Brain microvascular endothelial cell (primary cell): ENCODE measurements around the gene WDR72.

ENCODE experiments used
- DNase-seq: peaks from one replicate; pipeline ENCODE4 v3.0.0-alpha.2; 2020
- H3K27ac ChIP-seq: fragments of 250-450 bp; sonication (Bioruptor Pico); 2 replicates; pipeline ENCODE4 v1.5.1; 2020; ENCODE audit warnings: mild to moderate bottlenecking, moderate library complexity
- H3K27me3 ChIP-seq: fragments of 250-450 bp; sonication (Bioruptor Pico); replicated peaks from 2 replicates; pipeline ENCODE4 v1.5.1; 2020; ENCODE audit warnings: mild to moderate bottlenecking
- H3K36me3 ChIP-seq: fragments of 250-450 bp; sonication (Bioruptor Pico); replicated peaks from 2 replicates; pipeline ENCODE4 v1.5.1; 2020; ENCODE audit warnings: mild to moderate bottlenecking
- H3K4me3 ChIP-seq: 2 replicates; pipeline ENCODE4 v1.5.1; 2011; ENCODE audit warnings: low read depth, mild to moderate bottlenecking, control low read depth, low read length, moderate library complexity
- in situ Hi-C: cut with HindIII; loops from 2 replicates; pipeline ENCODE4 v1.10.0; 2017; ENCODE audit warnings: low sequenced_read_pairs, low pct_ligation_motif_present
- TF ChIP-seq, protein P1 (sequence below): IDR thresholded peaks from 2 replicates; pipeline ENCODE4 v1.5.1; 2011; ENCODE audit warnings: low read depth, mild to moderate bottlenecking, moderate library complexity, low read length, control low read depth, inconsistent platforms; ENCODE audit errors: missing control alignments

Gene WDR72

DNA sequence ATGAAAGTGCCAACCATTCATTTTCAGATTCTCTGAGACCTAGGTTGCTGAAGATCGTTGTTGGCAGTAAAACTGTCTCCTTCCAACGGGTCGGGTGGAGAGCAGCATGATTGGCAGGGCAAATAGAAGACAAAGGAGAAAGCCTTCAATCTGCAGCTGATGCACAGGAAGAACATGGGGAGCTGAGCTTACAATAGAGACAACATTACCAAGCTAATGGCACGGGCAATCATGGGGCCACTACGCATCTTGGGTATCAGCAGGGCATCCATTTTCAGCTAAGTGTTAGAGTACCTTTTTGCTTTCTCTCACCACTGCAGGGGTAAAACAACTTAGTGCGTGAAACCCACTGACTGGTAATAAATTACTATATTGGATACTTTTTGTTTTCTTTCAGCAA lies 114.8 kb downstream of the WDR72 start:
- Histone ChIP-seq H3K27ac (no peak overlapping the region), H3K4me3 (no peak overlapping the region), H3K36me3 (no peaks in the 10 kb centered on the region), H3K27me3 (no peaks in the 10 kb centered on the region)
- TF ChIP-seq, protein P1, sequence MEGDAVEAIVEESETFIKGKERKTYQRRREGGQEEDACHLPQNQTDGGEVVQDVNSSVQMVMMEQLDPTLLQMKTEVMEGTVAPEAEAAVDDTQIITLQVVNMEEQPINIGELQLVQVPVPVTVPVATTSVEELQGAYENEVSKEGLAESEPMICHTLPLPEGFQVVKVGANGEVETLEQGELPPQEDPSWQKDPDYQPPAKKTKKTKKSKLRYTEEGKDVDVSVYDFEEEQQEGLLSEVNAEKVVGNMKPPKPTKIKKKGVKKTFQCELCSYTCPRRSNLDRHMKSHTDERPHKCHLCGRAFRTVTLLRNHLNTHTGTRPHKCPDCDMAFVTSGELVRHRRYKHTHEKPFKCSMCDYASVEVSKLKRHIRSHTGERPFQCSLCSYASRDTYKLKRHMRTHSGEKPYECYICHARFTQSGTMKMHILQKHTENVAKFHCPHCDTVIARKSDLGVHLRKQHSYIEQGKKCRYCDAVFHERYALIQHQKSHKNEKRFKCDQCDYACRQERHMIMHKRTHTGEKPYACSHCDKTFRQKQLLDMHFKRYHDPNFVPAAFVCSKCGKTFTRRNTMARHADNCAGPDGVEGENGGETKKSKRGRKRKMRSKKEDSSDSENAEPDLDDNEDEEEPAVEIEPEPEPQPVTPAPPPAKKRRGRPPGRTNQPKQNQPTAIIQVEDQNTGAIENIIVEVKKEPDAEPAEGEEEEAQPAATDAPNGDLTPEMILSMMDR: no peak
- no peak for DNase-seq
- in situ Hi-C loops: no loop called here

GRCh38 chr15:53634517-53635106 lies 124.9 kb downstream of the WDR72 start:
- H3K27ac ChIP-seq: no peak overlapping the region
- no peaks in the 10 kb centered on the region for H3K36me3 ChIP-seq
- H3K4me3 ChIP-seq: no peak overlapping the region
- DNase-seq: no peak
- no peaks in the 10 kb centered on the region for H3K27me3 ChIP-seq
- in situ Hi-C loops: no loop called here
- TF ChIP-seq, protein P1: no peak

- TF ChIP-seq, protein P1: no peak
- Histone ChIP-seq H3K27me3 (no peaks in the 10 kb centered on the region), H3K27ac (no peak overlapping the region), H3K36me3 (no peaks in the 10 kb centered on the region), H3K4me3 (no peak overlapping the region)
- in situ Hi-C loops: no loop called here
- peak; percentile 5 for DNase-seq
These were observed 132.2 kb downstream of the WDR72 start for GRCh38 chr15:53627279-53627678.

- in situ Hi-C loops: no loop called here
- DNase-seq: no peak
- H3K27me3 ChIP-seq: no peaks in the 10 kb centered on the region
- TF ChIP-seq, protein P1: no peak
- H3K27ac ChIP-seq: no peak overlapping the region
- H3K4me3 ChIP-seq: no peak overlapping the region
- H3K36me3 ChIP-seq: no peaks in the 10 kb centered on the region
These were observed 133.3 kb downstream of the WDR72 start for GRCh38 chr15:53625962-53626845.

DNA sequence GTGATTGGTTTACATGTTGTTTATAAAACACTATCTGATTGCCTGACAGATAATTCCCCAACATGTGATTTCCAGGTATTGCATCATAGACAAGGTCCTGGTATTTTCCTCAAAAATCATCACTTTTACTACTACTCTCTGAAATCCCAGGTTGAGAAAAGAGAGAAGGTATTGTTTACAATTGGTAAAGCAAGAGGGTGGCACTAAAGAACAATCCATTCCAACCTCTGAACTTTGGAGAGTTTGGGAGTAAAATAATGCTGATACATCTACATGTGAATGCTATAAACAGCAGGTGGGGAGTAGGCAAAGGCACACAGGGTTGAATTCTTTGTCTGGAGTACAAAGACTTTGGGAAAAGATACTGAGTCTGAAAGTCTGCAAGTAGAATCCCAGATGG lies 134.2 kb downstream of the WDR72 start:
- no peak for DNase-seq
- TF ChIP-seq, protein P1: no peak
- Histone ChIP-seq H3K27ac (no peak overlapping the region), H3K36me3 (no peaks in the 10 kb centered on the region), H3K4me3 (no peak overlapping the region), H3K27me3 (no peaks in the 10 kb centered on the region)
- in situ Hi-C loops: no loop called here
